RWPE2 (cell line): ENCODE data around the gene LPCAT1.

Experiments used
- ATAC-seq: fragments of 200-7000 bp; cut with Tn5 transposase; 3 replicates; pipeline ENCODE4 v1.9.1; 2021; ENCODE audit warnings: low read depth
- DNase-seq: peaks from one replicate; pipeline ENCODE4 v3.0.0-alpha.2; 2020; ENCODE audit warnings: low spot score
- H3K27ac ChIP-seq: fragments of 450-650 bp; 2 replicates; pipeline ENCODE4 v1.5.1; 2017; ENCODE audit warnings: mild to moderate bottlenecking; ENCODE audit not compliant: poor library complexity, severe bottlenecking
- H3K27me3 ChIP-seq: fragments of 250-450 bp; sonication (Bioruptor Pico); 2 replicates; pipeline ENCODE4 v1.5.1; 2021; ENCODE audit warnings: mild to moderate bottlenecking, moderate library complexity; ENCODE audit not compliant: insufficient read depth, poor library complexity, severe bottlenecking
- H3K36me3 ChIP-seq: fragments of 250-450 bp; sonication (Bioruptor Pico); 2 replicates; pipeline ENCODE4 v1.5.1; 2020; ENCODE audit warnings: low read depth, mild to moderate bottlenecking, moderate library complexity
- H3K4me1 ChIP-seq: fragments of 250-450 bp; sonication (Bioruptor Pico); 2 replicates; pipeline ENCODE4 v1.5.1; 2021; ENCODE audit warnings: mild to moderate bottlenecking, moderate library complexity; ENCODE audit not compliant: insufficient read depth, poor library complexity, severe bottlenecking
- H3K4me3 ChIP-seq: fragments of 250-450 bp; sonication (Bioruptor Pico); 2 replicates; pipeline ENCODE4 v1.5.1; 2021; ENCODE audit warnings: mild to moderate bottlenecking, moderate library complexity; ENCODE audit not compliant: severe bottlenecking
- H3K9me3 ChIP-seq: fragments of 250-450 bp; sonication (Bioruptor Pico); 2 replicates; pipeline ENCODE4 v1.5.1; 2021; ENCODE audit warnings: mild to moderate bottlenecking, moderate library complexity; ENCODE audit not compliant: severe bottlenecking
- TF ChIP-seq, protein P1 (sequence below): fragments of 450-650 bp; IDR thresholded peaks from one replicate; pipeline ENCODE4 v1.5.1; 2017; ENCODE audit warnings: mild to moderate bottlenecking, moderate library complexity; ENCODE audit not compliant: poor library complexity, severe bottlenecking

The LPCAT1 gene

DNA sequence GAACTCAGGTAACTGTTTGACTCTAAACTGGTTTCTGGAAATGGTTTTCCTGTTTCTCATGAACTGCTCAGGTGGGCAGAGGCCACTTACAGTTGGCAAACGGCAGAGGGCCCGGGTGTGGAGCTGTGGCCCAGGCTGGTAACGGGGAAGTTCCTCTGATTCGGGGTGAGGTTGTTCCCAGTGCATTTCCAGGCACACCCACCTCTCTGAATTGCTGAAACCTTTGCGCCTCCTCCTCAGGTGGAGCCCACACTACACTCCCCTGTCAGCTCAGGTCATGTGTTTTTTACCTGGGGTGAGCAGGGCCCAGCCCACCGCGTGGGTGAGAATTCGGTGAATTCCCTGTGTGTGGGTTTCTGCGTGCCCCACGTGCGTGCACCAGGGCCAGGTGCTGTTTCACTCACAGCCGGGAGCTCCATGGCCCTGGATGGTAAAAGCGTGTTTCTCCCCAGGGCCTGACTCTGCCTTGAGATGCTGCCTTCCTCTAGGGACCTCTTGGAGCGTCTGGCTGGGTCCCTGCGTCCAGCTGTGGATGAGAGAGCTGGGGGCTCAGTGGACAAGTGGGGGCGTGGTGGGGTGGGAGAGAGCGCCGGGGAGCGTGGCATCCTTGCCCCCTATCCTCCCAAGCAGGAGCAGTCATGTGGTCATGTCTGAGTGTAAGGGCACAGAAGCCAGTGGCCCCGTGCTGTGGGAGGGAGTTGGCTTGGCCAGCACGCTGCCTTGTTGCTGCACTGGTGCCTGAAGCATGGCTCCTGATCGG is 33.5 kb upstream of the LPCAT1 start:
- Histone ChIP-seq H3K27ac (no peak overlapping the region), H3K4me3 (no peak overlapping the region), H3K36me3 (no peaks in the 10 kb centered on the region), H3K27me3 (no peaks in the 10 kb centered on the region), H3K4me1 (peaks cover 10% of the 10 kb centered on the region), H3K9me3 (no peaks in the 10 kb centered on the region)
- TF ChIP-seq, protein P1, sequence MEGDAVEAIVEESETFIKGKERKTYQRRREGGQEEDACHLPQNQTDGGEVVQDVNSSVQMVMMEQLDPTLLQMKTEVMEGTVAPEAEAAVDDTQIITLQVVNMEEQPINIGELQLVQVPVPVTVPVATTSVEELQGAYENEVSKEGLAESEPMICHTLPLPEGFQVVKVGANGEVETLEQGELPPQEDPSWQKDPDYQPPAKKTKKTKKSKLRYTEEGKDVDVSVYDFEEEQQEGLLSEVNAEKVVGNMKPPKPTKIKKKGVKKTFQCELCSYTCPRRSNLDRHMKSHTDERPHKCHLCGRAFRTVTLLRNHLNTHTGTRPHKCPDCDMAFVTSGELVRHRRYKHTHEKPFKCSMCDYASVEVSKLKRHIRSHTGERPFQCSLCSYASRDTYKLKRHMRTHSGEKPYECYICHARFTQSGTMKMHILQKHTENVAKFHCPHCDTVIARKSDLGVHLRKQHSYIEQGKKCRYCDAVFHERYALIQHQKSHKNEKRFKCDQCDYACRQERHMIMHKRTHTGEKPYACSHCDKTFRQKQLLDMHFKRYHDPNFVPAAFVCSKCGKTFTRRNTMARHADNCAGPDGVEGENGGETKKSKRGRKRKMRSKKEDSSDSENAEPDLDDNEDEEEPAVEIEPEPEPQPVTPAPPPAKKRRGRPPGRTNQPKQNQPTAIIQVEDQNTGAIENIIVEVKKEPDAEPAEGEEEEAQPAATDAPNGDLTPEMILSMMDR, result no peak
- DNase-seq (peak; percentile 57), ATAC-seq (no peak)

DNA sequence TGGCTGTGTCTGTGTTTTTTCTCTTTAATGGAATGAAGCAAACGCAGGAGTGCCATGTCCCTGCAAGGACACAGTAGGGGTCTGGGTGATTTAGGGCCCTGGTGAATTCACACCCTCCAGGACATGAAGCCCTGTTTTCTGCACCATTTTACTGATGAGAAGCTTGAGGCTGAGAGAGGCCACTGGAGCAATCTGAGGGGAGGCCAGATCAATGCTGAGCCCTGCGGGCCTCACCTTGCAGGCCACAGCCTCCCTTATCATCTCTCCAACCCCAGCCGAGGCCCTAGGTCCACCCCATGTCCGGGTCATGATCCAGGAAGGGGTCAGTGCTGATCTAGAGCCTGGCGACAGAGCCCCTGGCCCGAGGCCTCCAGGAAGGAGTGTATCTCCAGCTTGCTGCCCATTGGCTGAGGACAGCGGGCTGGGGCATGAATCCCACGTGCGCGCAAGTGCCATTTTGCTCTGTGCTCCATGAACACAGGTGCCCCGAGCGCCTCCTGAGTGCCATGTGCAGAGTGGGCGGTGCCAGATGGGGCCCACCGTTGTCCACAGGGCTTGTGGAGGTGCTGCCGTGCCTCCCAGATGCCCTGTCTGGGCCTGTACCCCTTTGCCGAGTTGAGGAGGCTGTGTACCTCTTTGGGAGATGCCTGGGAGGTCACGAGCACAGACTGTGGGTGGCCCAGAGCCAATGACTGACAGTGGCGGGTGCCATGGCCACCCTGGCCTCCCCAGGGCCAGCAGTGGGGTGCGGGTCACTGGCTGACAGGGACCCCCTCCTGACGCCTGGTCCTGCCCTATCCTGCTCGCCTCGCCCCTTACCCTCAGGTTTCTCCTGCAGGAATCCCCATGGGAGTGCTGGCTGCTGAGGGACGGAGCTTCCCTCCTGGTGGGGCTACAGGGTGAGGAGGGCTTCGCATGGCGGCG is 32.3 kb upstream of the LPCAT1 start:
- ATAC-seq, result no peak; the same call in 2 of the 3 replicates
- TF ChIP-seq, protein P1, result no peak
- DNase-seq, result no peak
- Histone ChIP-seq H3K9me3 (no peaks in the 10 kb centered on the region), H3K27ac (no peak overlapping the region), H3K27me3 (no peaks in the 10 kb centered on the region), H3K36me3 (no peaks in the 10 kb centered on the region), H3K4me1 (peaks cover 10% of the 10 kb centered on the region), H3K4me3 (no peak overlapping the region)

DNA sequence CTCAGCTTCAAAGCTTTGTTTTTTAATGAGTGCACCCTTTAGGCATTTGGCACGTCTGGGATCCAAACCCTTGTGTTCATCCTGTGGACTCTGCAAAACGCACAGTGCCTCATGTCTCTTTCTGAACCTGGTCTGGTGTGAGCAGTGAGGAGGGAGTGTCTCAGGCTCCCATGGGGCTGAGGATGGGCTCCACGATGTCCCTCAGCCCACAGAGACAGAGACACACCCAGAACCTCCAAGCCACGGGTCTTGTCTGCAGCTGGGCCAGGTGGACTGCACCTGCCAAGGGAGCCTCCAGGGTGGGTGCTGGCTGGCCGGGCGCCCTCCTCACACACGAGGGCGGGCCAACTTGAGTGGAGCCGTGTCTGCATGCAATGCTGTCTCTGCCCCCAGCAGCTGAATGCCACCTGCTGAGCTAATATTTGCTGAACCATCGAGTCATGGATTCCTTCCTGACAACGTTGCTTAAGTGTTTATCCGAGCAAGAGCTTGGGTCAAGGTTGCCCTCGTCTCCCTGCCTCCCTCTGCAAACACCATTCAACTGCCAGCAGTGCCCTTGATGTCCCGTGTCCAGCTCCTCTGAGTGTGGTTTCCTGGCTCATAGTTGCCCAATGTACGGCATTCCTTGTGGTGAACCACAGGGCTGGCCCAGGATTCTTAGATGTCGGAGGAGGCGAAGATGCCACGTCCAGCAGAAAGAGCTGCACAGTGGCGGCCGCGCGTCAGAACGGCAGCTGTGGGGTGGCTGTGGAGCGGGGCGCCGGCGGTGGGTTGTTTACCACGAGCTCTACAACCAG is 31.4 kb upstream of the LPCAT1 start:
- DNase-seq, result no peak
- peak; percentile 93 for ATAC-seq
- Histone ChIP-seq H3K9me3 (no peaks in the 10 kb centered on the region), H3K4me1 (peaks cover 10% of the 10 kb centered on the region), H3K4me3 (no peak overlapping the region), H3K27me3 (no peaks in the 10 kb centered on the region), H3K27ac (no peak overlapping the region), H3K36me3 (no peaks in the 10 kb centered on the region)
- TF ChIP-seq, protein P1, result no peak

DNA sequence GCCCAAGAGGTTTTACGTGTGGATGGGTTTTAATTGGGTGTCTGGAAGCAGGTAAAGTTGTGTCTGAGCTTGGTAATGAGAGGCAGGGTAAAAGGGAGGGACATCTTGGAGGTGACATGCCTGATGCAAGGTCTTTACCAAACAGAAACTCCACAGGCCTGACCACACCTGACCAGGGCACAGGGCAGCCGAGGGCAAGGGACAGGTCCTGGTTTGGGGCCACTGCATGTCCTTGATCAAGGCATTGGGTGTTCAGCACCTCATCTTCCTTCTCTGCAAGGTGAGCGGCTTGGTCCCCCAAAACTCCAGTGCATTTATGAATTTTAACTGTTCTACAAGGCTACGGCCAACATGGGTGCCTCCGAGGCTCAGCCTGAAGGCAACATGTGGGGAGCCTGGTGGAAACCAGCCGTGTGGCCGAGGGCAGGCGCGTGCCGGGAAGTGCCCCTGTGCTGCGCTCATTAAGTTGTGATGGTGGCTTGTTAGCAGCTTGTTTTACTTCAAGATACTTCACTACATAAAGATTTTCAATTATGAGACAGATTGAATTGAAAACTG is 30.7 kb upstream of the LPCAT1 start:
- Histone ChIP-seq H3K9me3 (no peaks in the 10 kb centered on the region), H3K4me3 (no peak overlapping the region), H3K4me1 (peaks cover 10% of the 10 kb centered on the region), H3K27ac (no peak overlapping the region), H3K36me3 (no peaks in the 10 kb centered on the region), H3K27me3 (no peaks in the 10 kb centered on the region)
- no peak for DNase-seq
- TF ChIP-seq, protein P1, result no peak
- ATAC-seq, result no peak
